Panc1 (cell line): ENCODE results near the gene FOXD4L3.
"Not testable (repeated sequence)": the region's sequence is repeated elsewhere in the genome, so short reads cannot be mapped to it uniquely, and the experiment has no call there.

ENCODE experiments used
- POLR2AphosphoS5 ChIP-seq: IDR thresholded peaks from 2 replicates; pipeline ENCODE4 v1.6.1; 2012; ENCODE audit warnings: mild to moderate bottlenecking, low read depth, low read length, moderate library complexity
- TF ChIP-seq, protein P1 (sequence below): fragments of 450-650 bp; IDR thresholded peaks from 2 replicates; pipeline ENCODE4 v1.5.1; 2017; ENCODE audit warnings: mild to moderate bottlenecking

DNA sequence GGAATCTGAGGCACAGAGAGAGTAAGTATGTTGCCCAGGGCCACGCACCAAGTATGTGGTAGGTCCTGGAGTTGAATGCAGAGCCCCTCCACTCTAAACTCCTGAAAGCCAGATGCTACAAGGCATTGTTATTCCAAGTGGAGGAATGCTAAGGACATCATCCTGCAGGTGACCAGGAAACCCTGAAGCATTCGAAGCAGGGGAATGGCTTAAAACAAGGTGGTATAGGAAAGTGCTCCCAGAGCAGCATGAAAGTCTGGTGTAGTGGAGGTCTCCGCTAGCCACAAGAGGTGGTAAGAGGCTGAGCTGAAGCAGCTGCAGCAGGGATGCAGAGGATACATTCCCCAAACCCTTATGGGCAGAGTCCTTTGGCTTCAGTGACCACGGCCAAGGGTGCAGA lies 26.4 kb downstream of the FOXD4L3 start:
- TF ChIP-seq, protein P1, sequence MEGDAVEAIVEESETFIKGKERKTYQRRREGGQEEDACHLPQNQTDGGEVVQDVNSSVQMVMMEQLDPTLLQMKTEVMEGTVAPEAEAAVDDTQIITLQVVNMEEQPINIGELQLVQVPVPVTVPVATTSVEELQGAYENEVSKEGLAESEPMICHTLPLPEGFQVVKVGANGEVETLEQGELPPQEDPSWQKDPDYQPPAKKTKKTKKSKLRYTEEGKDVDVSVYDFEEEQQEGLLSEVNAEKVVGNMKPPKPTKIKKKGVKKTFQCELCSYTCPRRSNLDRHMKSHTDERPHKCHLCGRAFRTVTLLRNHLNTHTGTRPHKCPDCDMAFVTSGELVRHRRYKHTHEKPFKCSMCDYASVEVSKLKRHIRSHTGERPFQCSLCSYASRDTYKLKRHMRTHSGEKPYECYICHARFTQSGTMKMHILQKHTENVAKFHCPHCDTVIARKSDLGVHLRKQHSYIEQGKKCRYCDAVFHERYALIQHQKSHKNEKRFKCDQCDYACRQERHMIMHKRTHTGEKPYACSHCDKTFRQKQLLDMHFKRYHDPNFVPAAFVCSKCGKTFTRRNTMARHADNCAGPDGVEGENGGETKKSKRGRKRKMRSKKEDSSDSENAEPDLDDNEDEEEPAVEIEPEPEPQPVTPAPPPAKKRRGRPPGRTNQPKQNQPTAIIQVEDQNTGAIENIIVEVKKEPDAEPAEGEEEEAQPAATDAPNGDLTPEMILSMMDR, result not testable (repeated sequence)
- TF ChIP-seq POLR2AphosphoS5, result not testable (repeated sequence)
